PC-9 (cell line): ENCODE data around the gene RNF144A. TPM values are rescaled to one million over a fixed set of nuclear protein-coding genes. Genes with fewer than 3 reads are reported as not detected.

Experiments used
- BruUV-seq: library from RNA; stranded (reverse); fragments of 400-500 nt; replicated peaks from 2 replicates; lab custom pipeline; 2021; lab: Mats Ljungman, UMichigan
- CTCF ChIA-PET: fragments of 300-600 bp; sonication (Branson Sonifier 250); formaldehyde crosslinking; loops from one replicate; lab custom pipeline; 2022; ENCODE audit warnings: antibody characterized with exemption; lab: Charles Lee
- POLR2A ChIA-PET: fragments of 300-600 bp; sonication (Branson Sonifier 250); formaldehyde crosslinking; loops from one replicate; lab custom pipeline; 2022; ENCODE audit warnings: antibody characterized with exemption; ENCODE audit not compliant: unreplicated experiment; lab: Charles Lee
- DNase-seq, 2 experiments: peaks; one replicate each; pipeline versions ENCODE4 v3.0.0 to v3.0.0-alpha.2; 2015 to 2022; ENCODE audit warnings: mixed read lengths in 1 of 2
- H2AFZ ChIP-seq: fragments of 200-600 bp; sonication (generic); 2 replicates; pipeline ENCODE4 v1.8.1; 2017; ENCODE audit warnings: antibody characterized with exemption
- H3F3A ChIP-seq: fragments of 200-600 bp; sonication (generic); 2 replicates; pipeline ENCODE4 v1.8.1; 2017; ENCODE audit warnings: antibody characterized with exemption, mild to moderate bottlenecking, low read depth; ENCODE audit not compliant: insufficient read depth
- H3K27ac ChIP-seq: fragments of 200-600 bp; sonication (generic); 2 replicates; pipeline ENCODE4 v1.6.1; 2016; ENCODE audit warnings: mixed run types
- H3K27me3 ChIP-seq: fragments of 200-600 bp; sonication (generic); 2 replicates; pipeline ENCODE4 v1.6.1; 2016; ENCODE audit warnings: low read depth, mixed run types; ENCODE audit not compliant: insufficient read depth
- H3K36me3 ChIP-seq: fragments of 200-600 bp; sonication (generic); 2 replicates; pipeline ENCODE4 v1.6.1; 2016; ENCODE audit warnings: low read depth, mixed run types
- H3K4me1 ChIP-seq: fragments of 200-600 bp; sonication (generic); replicated peaks from 2 replicates; pipeline ENCODE4 v1.6.1; 2016; ENCODE audit warnings: mixed run types; ENCODE audit not compliant: insufficient read depth
- H3K4me2 ChIP-seq: fragments of 200-600 bp; sonication (generic); 2 replicates; pipeline ENCODE4 v1.6.1; 2017; ENCODE audit warnings: mixed run types
- H3K4me3 ChIP-seq: fragments of 200-600 bp; sonication (generic); 2 replicates; pipeline ENCODE4 v1.6.1; 2016; ENCODE audit warnings: mixed run types
- H3K79me2 ChIP-seq: fragments of 200-600 bp; sonication (generic); 2 replicates; pipeline ENCODE4 v1.6.1; 2017; ENCODE audit warnings: low read depth, mixed run types
- H3K9me2 ChIP-seq: fragments of 200-600 bp; sonication (generic); 2 replicates; pipeline ENCODE4 v1.8.1; 2017; ENCODE audit warnings: mild to moderate bottlenecking; ENCODE audit not compliant: insufficient read depth
- H3K9me3 ChIP-seq: fragments of 200-600 bp; sonication (generic); 2 replicates; pipeline ENCODE4 v1.8.1; 2016; ENCODE audit warnings: low read depth; ENCODE audit not compliant: insufficient read depth
- H4K20me1 ChIP-seq: fragments of 200-600 bp; sonication (generic); 2 replicates; pipeline ENCODE4 v1.8.1; 2017; ENCODE audit not compliant: insufficient read depth
- EZH2 ChIP-seq: fragments of 200-600 bp; sonication (generic); IDR thresholded peaks from 2 replicates; pipeline ENCODE4 v1.8.0; 2017; ENCODE audit warnings: antibody characterized with exemption, low read depth
- intact Hi-C: fragments of 100-400 bp; cut with micrococcal nuclease; formaldehyde crosslinking; loops from one replicate; pipeline ENCODE4 v1.10.0; 2022; ENCODE audit not compliant: unreplicated experiment
- total RNA-seq: library from RNA; stranded (reverse); gene quantifications from 2 replicates; pipeline ENCODE4 v1.2.3, GENCODE V29; 2021
- TF ChIP-seq, protein P1 (sequence below): fragments of 200-600 bp; sonication (generic); conservative IDR thresholded peaks from 2 replicates; pipeline ENCODE4 v1.6.1; 2017; ENCODE audit warnings: mixed run types, antibody characterized with exemption, mild to moderate bottlenecking, moderate library complexity

Gene RNF144A
- total RNA-seq, 1 experiment from 2014 or later, result 0.94 TPM

GRCh38 chr2:7044253-7045250 lies 127.3 kb downstream of the RNF144A start:
- peak in 1 of 2 experiments; percentile 19 for DNase-seq
- CTCF ChIA-PET, result interaction anchor here (1.0 kb wide), 1 partner anchor 148 kb away, joined by 3 read pairs; no protein-coding TSS in a partner anchor

GRCh38 chr2:7045601-7046590 lies 128.7 kb downstream of the RNF144A start:
- H4K20me1 ChIP-seq, result no peaks in the 10 kb centered on the region
- no peaks in the 10 kb centered on the region for H3F3A ChIP-seq
- DNase-seq, result no peak
- no peaks in the 10 kb centered on the region for H3K4me1 ChIP-seq
- no peak overlapping the region for H3K4me3 ChIP-seq
- no peaks in the 10 kb centered on the region for H3K9me3 ChIP-seq
- no peak overlapping the region for H3K4me2 ChIP-seq
- no peaks in the 10 kb centered on the region for H3K36me3 ChIP-seq
- H3K79me2 ChIP-seq, result no peaks in the 10 kb centered on the region
- POLR2A ChIA-PET, result no interaction called here
- CTCF ChIA-PET, result no interaction called here
- BruUV-seq, result no TSS peak
- no peak overlapping the region for H3K27ac ChIP-seq
- no peak overlapping the region for H2AFZ ChIP-seq
- H3K9me2 ChIP-seq, result no peaks in the 10 kb centered on the region
- H3K27me3 ChIP-seq, result peaks cover 16% of the 10 kb centered on the region; the same call in 1 of the 2 replicates
- TF ChIP-seq, protein P1, sequence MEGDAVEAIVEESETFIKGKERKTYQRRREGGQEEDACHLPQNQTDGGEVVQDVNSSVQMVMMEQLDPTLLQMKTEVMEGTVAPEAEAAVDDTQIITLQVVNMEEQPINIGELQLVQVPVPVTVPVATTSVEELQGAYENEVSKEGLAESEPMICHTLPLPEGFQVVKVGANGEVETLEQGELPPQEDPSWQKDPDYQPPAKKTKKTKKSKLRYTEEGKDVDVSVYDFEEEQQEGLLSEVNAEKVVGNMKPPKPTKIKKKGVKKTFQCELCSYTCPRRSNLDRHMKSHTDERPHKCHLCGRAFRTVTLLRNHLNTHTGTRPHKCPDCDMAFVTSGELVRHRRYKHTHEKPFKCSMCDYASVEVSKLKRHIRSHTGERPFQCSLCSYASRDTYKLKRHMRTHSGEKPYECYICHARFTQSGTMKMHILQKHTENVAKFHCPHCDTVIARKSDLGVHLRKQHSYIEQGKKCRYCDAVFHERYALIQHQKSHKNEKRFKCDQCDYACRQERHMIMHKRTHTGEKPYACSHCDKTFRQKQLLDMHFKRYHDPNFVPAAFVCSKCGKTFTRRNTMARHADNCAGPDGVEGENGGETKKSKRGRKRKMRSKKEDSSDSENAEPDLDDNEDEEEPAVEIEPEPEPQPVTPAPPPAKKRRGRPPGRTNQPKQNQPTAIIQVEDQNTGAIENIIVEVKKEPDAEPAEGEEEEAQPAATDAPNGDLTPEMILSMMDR, result no peak
- no peak for TF ChIP-seq EZH2
- intact Hi-C loops, result no loop called here

More at GRCh38 chr2:7044253-7045250, 127.3 kb downstream of the RNF144A start:
- TF ChIP-seq EZH2, result no peak
- TF ChIP-seq, protein P1, result peak; percentile 96
- Histone ChIP-seq H3K27ac (no peak overlapping the region), H4K20me1 (no peaks in the 10 kb centered on the region), H3K36me3 (no peaks in the 10 kb centered on the region), H2AFZ (no peak overlapping the region), H3K9me2 (no peaks in the 10 kb centered on the region), H3F3A (no peaks in the 10 kb centered on the region), H3K27me3 (0 out of 2 replicates have a peak, but pooled peaks cover 4% of the 10 kb centered on the region), H3K4me3 (no peak overlapping the region), H3K4me2 (no peak overlapping the region), H3K79me2 (no peaks in the 10 kb centered on the region), H3K4me1 (no peaks in the 10 kb centered on the region), H3K9me3 (no peaks in the 10 kb centered on the region)
- POLR2A ChIA-PET, result no interaction called here
- intact Hi-C loops, result loop anchor here (1.0 kb wide), 1 partner anchor 147 kb away; no protein-coding TSS in a partner anchor
- no TSS peak for BruUV-seq

GRCh38 chr2:7047661-7048060 lies 130.4 kb downstream of the RNF144A start:
- peaks cover 31% of the 10 kb centered on the region for H3K27me3 ChIP-seq
- H3K36me3 ChIP-seq, result no peaks in the 10 kb centered on the region
- H3K27ac ChIP-seq, result no peak overlapping the region
- no peak overlapping the region for H2AFZ ChIP-seq
- H4K20me1 ChIP-seq, result no peaks in the 10 kb centered on the region
- DNase-seq, result no peak
- no peaks in the 10 kb centered on the region for H3K79me2 ChIP-seq
- no peaks in the 10 kb centered on the region for H3K4me1 ChIP-seq
- intact Hi-C loops, result no loop called here
- ChIA-PET CTCF (no interaction called here), POLR2A (no interaction called here)
- H3K9me3 ChIP-seq, result no peaks in the 10 kb centered on the region
- H3K4me2 ChIP-seq, result no peak overlapping the region
- H3F3A ChIP-seq, result no peaks in the 10 kb centered on the region
- TF ChIP-seq EZH2, result no peak
- TF ChIP-seq, protein P1, result no peak
- H3K4me3 ChIP-seq, result no peak overlapping the region
- no peaks in the 10 kb centered on the region for H3K9me2 ChIP-seq
- BruUV-seq, result no TSS peak
